ENCODE measurements around the gene HORMAD2.
A peak's percentile ranks its signal among the peaks of the same experiment; 100 is the strongest.

HORMAD2 gene

GRCh38 chr22:30193031-30193775 lies 112.9 kb downstream of the HORMAD2 start (continued):
- no peak for TF ChIP-seq ZNF70 (CRISPR knock-in tag; IDR thresholded peaks at IDR 0.05)
- no peak for TF ChIP-seq ARNTL (CRISPR knock-in tag; IDR thresholded peaks at IDR 0.05; ENCODE audit: borderline replicate concordance, low read depth)
- no peak for TF ChIP-seq ZFP30 (CRISPR knock-in tag; IDR thresholded peaks at IDR 0.05)
- no peak for TF ChIP-seq TCF4 (CRISPR knock-in tag; IDR thresholded peaks at IDR 0.05; ENCODE audit: borderline replicate concordance)
- no peak for TF ChIP-seq ESRRG (CRISPR knock-in tag; IDR thresholded peaks at IDR 0.05)
- TF ChIP-seq CSDC2 (CRISPR knock-in tag; IDR thresholded peaks at IDR 0.05) = no peak
- no peak for TF ChIP-seq ZFP3 (CRISPR knock-in tag; IDR thresholded peaks at IDR 0.05)
- no peak for TF ChIP-seq ZNF565 (CRISPR knock-in tag; conservative IDR thresholded peaks at IDR 0.05; ENCODE audit: low read depth)
- TF ChIP-seq OSR1 (CRISPR knock-in tag; IDR thresholded peaks at IDR 0.05) = no peak

GRCh38 chr22:30195245-30196140 lies 115.2 kb downstream of the HORMAD2 start:
- TF ChIP-seq ZC3H10 (CRISPR knock-in tag; IDR thresholded peaks at IDR 0.05) = no peak
- TF ChIP-seq ZNF70 (CRISPR knock-in tag; IDR thresholded peaks at IDR 0.05) = no peak
- TF ChIP-seq ARNTL (CRISPR knock-in tag; IDR thresholded peaks at IDR 0.05; ENCODE audit: borderline replicate concordance, low read depth) = no peak
- TF ChIP-seq ESRRG (CRISPR knock-in tag; IDR thresholded peaks at IDR 0.05) = no peak
- TF ChIP-seq ZFP3 (CRISPR knock-in tag; IDR thresholded peaks at IDR 0.05) = peak; percentile 28; the same call in 1 of the 2 replicates
- TF ChIP-seq ZFP30 (CRISPR knock-in tag; IDR thresholded peaks at IDR 0.05) = no peak
- TF ChIP-seq ZNF8 (CRISPR knock-in tag; IDR thresholded peaks at IDR 0.05) = no peak
- no peak for TF ChIP-seq ISL1 (CRISPR knock-in tag; IDR thresholded peaks at IDR 0.05)
- ATAC-seq = no peak; the same call in 2 of the 3 replicates

GRCh38 chr22:30196141-30196879 lies 116.0 kb downstream of the HORMAD2 start:
- TF ChIP-seq CSRNP3 (CRISPR knock-in tag; IDR thresholded peaks at IDR 0.05) (no peak; the same call in 1 of the 2 replicates), ESRRG (CRISPR knock-in tag; IDR thresholded peaks at IDR 0.05) (no peak), RARB (CRISPR knock-in tag; IDR thresholded peaks at IDR 0.05) (peak; percentile 40; the same call in 1 of the 2 replicates), ARNTL (CRISPR knock-in tag; IDR thresholded peaks at IDR 0.05; ENCODE audit: borderline replicate concordance, low read depth) (no peak), PATZ1 (CRISPR knock-in tag; IDR thresholded peaks at IDR 0.05; ENCODE audit: borderline replicate concordance) (peak; percentile 44; the same call in 1 of the 2 replicates), ISL1 (CRISPR knock-in tag; IDR thresholded peaks at IDR 0.05) (0 out of 2 replicates have a peak, but pooled peaks have one; percentile 22), ZC3H10 (CRISPR knock-in tag; IDR thresholded peaks at IDR 0.05) (peak; percentile 80), TOX (CRISPR knock-in tag; IDR thresholded peaks at IDR 0.05; ENCODE audit: borderline replicate concordance) (peak; percentile 74; the same call in 1 of the 2 replicates), ZNF70 (CRISPR knock-in tag; IDR thresholded peaks at IDR 0.05) (no peak), BACH2 (CRISPR knock-in tag; IDR thresholded peaks at IDR 0.05; ENCODE audit: borderline replicate concordance) (no peak)

GRCh38 chr22:30196880-30197336 lies 116.6 kb downstream of the HORMAD2 start:
- ATAC-seq = no peak
- TF ChIP-seq SNAI2 (CRISPR knock-in tag; IDR thresholded peaks at IDR 0.05) (no peak), CSDC2 (CRISPR knock-in tag; IDR thresholded peaks at IDR 0.05) (0 out of 2 replicates have a peak, but pooled peaks have one; percentile 14)

More at GRCh38 chr22:30196141-30196879, 116.0 kb downstream of the HORMAD2 start:
- ATAC-seq = peak; percentile 90

- ATAC-seq = no peak
- TF ChIP-seq ZNF70 (CRISPR knock-in tag; IDR thresholded peaks at IDR 0.05) = no peak
- no peak for TF ChIP-seq GLIS3 (CRISPR knock-in tag; IDR thresholded peaks at IDR 0.05)
- no peak for TF ChIP-seq ZNF8 (CRISPR knock-in tag; IDR thresholded peaks at IDR 0.05)
- no peak for TF ChIP-seq CREB5 (CRISPR knock-in tag; IDR thresholded peaks at IDR 0.05; ENCODE audit: low read depth)
- TF ChIP-seq ARNTL (CRISPR knock-in tag; IDR thresholded peaks at IDR 0.05; ENCODE audit: borderline replicate concordance, low read depth) = no peak
- no peak for TF ChIP-seq ZFP30 (CRISPR knock-in tag; IDR thresholded peaks at IDR 0.05)
- TF ChIP-seq BACH2 (CRISPR knock-in tag; IDR thresholded peaks at IDR 0.05; ENCODE audit: borderline replicate concordance) = no peak
- TF ChIP-seq ZC3H10 (CRISPR knock-in tag; IDR thresholded peaks at IDR 0.05) = no peak
- TF ChIP-seq SNAI2 (CRISPR knock-in tag; IDR thresholded peaks at IDR 0.05) = no peak
- no peak for TF ChIP-seq CSRNP3 (CRISPR knock-in tag; IDR thresholded peaks at IDR 0.05)
- no peak for TF ChIP-seq RARB (CRISPR knock-in tag; IDR thresholded peaks at IDR 0.05)
- TF ChIP-seq ZFP3 (CRISPR knock-in tag; IDR thresholded peaks at IDR 0.05) = no peak
- TF ChIP-seq ISL1 (CRISPR knock-in tag; IDR thresholded peaks at IDR 0.05) = no peak
- TF ChIP-seq POU6F1 (CRISPR knock-in tag; IDR thresholded peaks at IDR 0.05; ENCODE audit: borderline replicate concordance, low read depth) = no peak
Measured at GRCh38 chr22:30197389-30197788, 117.1 kb downstream of the HORMAD2 start.
